ENCODE results near the gene SPAG7.

SPAG7 gene

DNA sequence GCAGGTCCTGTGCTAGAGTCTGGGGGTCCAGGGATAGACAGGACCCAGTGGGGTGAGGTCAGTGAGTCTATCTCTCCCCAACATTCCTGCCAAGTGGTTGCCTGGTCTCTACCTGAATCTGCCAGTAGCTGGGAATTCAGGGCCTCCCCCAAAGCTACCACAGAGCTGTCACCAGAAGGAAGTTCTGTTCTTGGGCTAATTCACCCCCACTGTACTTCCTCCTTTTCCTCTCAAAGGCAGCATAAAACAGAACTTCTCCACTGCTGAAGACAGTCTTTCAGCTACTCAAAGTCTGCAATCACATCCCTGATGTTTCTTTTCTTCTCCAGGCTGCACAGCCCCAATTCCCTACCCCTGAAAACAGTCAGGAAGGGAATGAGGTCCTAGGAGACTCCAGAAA, 11.1 kb upstream of the SPAG7 start:
- Histone ChIP-seq H3K4me2 (ENCODE audit: low read length) (no peak overlapping the region), H3K4me3 (ENCODE audit: low read depth, low read length) (no peak overlapping the region), H2AFZ (no peak overlapping the region), H3K4me1 (no peaks in the 10 kb centered on the region), H3K79me2 (peaks cover 8% of the 10 kb centered on the region), H3K9me3 (ENCODE audit: control insufficient read depth, low read length) (no peaks in the 10 kb centered on the region), H3K36me3 (ENCODE audit: control insufficient read depth, insufficient read depth, low read length) (no peaks in the 10 kb centered on the region), H3K9ac (no peak overlapping the region), H3K27me3 (ENCODE audit: control insufficient read depth, insufficient read depth, low read length) (no peaks in the 10 kb centered on the region), H3K27ac (no peak overlapping the region)
- TF ChIP-seq CTCF (IDR thresholded peaks at IDR 0.05): no peak

DNA sequence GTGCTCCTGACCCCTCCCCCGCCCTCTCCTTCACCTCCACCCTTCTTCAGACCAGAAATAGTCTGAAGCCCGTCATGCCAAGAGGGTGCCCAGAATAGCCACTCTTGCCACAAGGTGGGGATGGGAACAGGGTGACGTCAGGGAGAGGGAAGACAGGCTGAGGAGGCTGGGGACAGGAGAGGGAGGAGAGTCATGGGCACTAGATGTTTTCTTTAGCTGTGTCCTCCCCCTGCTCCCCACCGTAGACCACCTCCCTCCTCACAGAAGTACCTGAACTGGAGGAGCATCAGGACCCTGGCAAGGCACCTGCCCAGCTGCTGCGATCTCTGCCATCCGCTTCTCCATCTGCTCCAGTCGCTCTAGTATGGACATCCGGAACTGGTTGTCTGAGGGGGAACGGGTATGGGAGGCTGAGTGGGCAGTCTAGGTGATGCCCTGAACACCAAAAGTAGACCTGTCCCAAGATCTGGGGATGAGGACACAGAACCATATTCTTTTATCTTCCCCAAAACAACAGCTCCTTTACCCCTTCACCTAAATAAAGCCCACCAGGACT, 6.6 kb upstream of the SPAG7 start:
- Histone ChIP-seq H3K4me2 (ENCODE audit: low read length) (no peak overlapping the region), H3K27ac (no peak overlapping the region), H3K9me3 (ENCODE audit: control insufficient read depth, low read length) (no peaks in the 10 kb centered on the region), H3K79me2 (peaks cover 4% of the 10 kb centered on the region), H3K4me1 (no peaks in the 10 kb centered on the region), H3K4me3 (ENCODE audit: low read depth, low read length) (no peak overlapping the region), H3K9ac (no peak overlapping the region), H2AFZ (no peak overlapping the region), H3K27me3 (ENCODE audit: control insufficient read depth, insufficient read depth, low read length) (no peaks in the 10 kb centered on the region), H3K36me3 (ENCODE audit: control insufficient read depth, insufficient read depth, low read length) (no peaks in the 10 kb centered on the region)
- TF ChIP-seq CTCF (IDR thresholded peaks at IDR 0.05): no peak

DNA sequence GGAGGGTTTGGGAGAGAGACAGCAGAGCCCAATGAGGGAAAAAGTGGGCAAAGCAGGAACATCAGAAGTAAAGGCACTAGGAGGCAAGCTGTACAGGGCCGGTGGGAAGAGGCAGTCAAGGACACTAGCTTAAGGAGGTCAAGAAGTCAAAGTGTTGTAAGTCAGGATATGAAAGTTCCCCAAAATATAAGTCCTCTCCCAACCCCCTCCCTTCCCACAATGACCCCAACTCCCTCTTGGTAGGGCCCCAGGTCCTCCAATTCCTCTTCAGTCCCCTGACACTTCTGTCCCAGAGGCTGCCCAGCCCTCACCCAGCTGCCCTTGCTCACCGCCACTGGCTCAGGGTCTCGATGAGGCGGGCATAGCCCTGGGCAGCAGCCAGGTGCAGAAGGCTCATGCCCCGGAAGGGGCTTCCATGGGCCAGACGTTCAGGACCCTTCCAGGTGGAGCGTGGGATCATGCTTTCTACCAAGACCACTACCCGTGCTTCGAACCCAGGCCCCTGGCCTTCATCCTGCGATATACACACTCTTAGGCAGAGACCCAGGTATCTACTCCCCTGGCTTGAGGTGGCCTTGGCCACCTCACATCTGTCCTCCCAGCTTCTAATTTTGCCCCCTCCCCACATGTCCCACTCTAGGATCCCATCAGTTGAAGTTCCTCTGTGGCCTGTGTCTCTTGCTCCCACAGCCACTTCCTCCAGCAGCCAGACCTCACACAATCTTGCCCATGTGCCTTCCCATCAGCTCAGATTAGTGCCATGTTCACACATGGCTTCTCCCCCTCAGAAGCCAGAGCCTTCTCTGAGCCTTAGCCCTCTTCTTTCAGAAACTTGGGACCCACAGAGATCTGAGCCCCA, 5.9 kb upstream of the SPAG7 start:
- Histone ChIP-seq H3K9ac (no peak overlapping the region), H3K27ac (no peak overlapping the region), H3K79me2 (no peaks in the 10 kb centered on the region), H3K4me3 (ENCODE audit: low read depth, low read length) (no peak overlapping the region), H3K9me3 (ENCODE audit: control insufficient read depth, low read length) (no peaks in the 10 kb centered on the region), H3K27me3 (ENCODE audit: control insufficient read depth, insufficient read depth, low read length) (no peaks in the 10 kb centered on the region), H3K36me3 (ENCODE audit: control insufficient read depth, insufficient read depth, low read length) (no peaks in the 10 kb centered on the region), H2AFZ (no peak overlapping the region), H3K4me2 (ENCODE audit: low read length) (no peak overlapping the region), H3K4me1 (peaks cover 6% of the 10 kb centered on the region)
- TF ChIP-seq CTCF (IDR thresholded peaks at IDR 0.05): no peak

DNA sequence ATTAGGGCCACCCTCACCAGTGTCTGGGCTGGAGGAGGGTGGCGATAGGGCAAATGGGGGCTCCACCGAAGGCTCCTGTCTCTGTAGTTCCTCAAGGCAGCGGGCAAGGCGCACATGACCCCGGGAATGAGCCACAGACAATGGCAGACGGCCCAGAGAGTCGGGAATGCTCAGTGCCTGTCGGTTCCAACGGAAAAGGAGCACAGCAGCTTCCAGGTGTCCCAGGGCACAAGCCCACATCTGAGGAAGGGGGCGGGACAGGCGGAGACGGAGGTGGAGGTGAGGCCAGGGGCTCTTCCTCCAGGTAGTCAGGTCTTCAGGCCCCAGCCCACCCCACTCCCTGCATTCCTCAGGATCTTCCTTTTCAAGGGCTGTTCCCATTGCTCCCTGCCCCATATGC, 5.1 kb upstream of the SPAG7 start:
- H3K4me2 ChIP-seq (ENCODE audit: low read length): no peak overlapping the region
- no peak overlapping the region for H3K27ac ChIP-seq
- H3K4me3 ChIP-seq (ENCODE audit: low read depth, low read length): no peak overlapping the region
- no peak overlapping the region for H3K9ac ChIP-seq
- H3K79me2 ChIP-seq: no peaks in the 10 kb centered on the region
- TF ChIP-seq CTCF (IDR thresholded peaks at IDR 0.05): no peak
- no peaks in the 10 kb centered on the region for H3K27me3 ChIP-seq (ENCODE audit: control insufficient read depth, insufficient read depth, low read length)
- H3K9me3 ChIP-seq (ENCODE audit: control insufficient read depth, low read length): no peaks in the 10 kb centered on the region
- peaks cover 10% of the 10 kb centered on the region for H3K4me1 ChIP-seq
- no peaks in the 10 kb centered on the region for H3K36me3 ChIP-seq (ENCODE audit: control insufficient read depth, insufficient read depth, low read length)
- H2AFZ ChIP-seq: no peak overlapping the region

Measured in parathyroid adenoma (tissue), 2 donors.